HG03196 (cell line): ENCODE measurements around the gene SLC4A11.

Experiments
- ATAC-seq: cut with Tn5 transposase; IDR thresholded peaks from one replicate; pipeline ENCODE4 v1.9.1; 2021; ENCODE audit not compliant: unreplicated experiment

The SLC4A11 gene

DNA sequence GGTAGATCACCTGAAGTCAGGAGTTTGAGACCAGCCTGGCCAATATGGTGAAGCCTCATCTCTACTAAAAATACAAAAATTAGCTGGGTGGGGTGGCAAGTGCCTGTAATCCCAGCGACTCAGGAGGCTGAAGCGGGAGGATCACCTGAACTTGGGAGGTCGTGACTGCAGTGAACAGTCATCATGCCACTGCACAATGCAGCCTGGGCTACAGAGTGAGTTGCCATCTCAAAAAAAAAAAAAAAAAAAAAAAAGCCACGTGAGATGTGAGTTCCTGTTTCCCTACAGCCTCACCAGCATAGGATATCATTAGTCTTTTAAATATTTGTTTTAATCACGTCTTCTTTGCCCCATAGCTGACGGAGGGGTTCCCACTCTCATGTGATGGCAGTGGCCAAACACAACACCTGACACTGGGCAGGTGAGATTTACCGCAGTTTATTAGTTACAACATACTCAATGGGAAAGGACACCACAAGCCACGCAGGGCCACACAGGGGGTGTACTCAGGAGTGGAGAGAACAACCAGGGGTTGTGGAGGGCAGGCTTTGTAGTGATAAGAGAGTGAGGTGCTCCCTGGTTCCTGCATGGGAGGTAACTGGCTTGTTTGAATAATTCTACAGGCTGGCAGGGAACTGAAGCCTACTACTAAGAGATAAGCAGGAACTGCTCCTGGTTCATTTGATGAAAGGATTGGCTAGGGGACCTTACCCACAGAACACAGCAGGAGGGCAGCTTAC, 61.1 kb downstream of the SLC4A11 start:
- ATAC-seq: no peak
